ENCODE measurements around the gene ATE1.

The ATE1 gene

DNA sequence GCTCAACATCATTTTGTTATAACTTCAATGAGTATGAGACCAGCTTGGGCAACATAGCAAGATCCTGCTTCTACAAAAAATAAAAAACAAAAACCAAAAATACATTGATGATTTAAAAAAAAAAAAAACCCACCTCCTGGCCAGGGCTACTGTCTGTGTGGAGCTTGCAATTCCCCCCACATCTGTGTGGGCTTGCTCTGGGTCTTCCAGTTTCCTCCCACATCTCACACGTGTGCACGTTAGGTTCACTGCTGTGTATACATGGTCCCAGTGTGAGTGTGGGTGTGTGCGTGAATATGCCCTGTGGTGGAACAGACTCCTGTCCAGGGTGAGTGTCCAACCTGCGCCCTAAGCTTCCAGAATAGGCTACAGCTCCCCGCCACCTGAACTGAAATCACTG, 41.6 kb downstream of the ATE1 start:
- TF ChIP-seq EZH2 (IDR thresholded peaks at IDR 0.05; ENCODE audit: borderline replicate concordance, low read length): no peak
- TF ChIP-seq CTCF (IDR thresholded peaks at IDR 0.05; ENCODE audit: low read length): no peak
- Histone ChIP-seq H3K9me3 (ENCODE audit: low read length) (no peaks in the 10 kb centered on the region), H2AFZ (ENCODE audit: low read length) (no peak overlapping the region), H3K27me3 (ENCODE audit: insufficient read depth, low read length) (no peaks in the 10 kb centered on the region), H3K4me1 (ENCODE audit: insufficient read depth, low read length, severe bottlenecking) (peaks cover 2% of the 10 kb centered on the region), H3K4me3 (ENCODE audit: low read depth, low read length, poor library complexity, severe bottlenecking) (no peak overlapping the region), H3F3A (ENCODE audit: insufficient read depth, low read length) (no peaks in the 10 kb centered on the region), H3K27ac (ENCODE audit: low read depth, low read length, poor library complexity, severe bottlenecking) (no peak overlapping the region), H3K4me2 (ENCODE audit: low read length) (no peak overlapping the region), H4K20me1 (ENCODE audit: insufficient read depth, low read length) (no peaks in the 10 kb centered on the region), H3K79me2 (ENCODE audit: insufficient read depth, low read length) (no peaks in the 10 kb centered on the region), H3K36me3 (ENCODE audit: insufficient read depth, low read length) (peaks cover 9% of the 10 kb centered on the region; the same call in 1 of the 2 replicates), H3K9me2 (ENCODE audit: low read depth, low read length) (no peaks in the 10 kb centered on the region), H3K9ac (ENCODE audit: low read length) (no peak overlapping the region)

DNA sequence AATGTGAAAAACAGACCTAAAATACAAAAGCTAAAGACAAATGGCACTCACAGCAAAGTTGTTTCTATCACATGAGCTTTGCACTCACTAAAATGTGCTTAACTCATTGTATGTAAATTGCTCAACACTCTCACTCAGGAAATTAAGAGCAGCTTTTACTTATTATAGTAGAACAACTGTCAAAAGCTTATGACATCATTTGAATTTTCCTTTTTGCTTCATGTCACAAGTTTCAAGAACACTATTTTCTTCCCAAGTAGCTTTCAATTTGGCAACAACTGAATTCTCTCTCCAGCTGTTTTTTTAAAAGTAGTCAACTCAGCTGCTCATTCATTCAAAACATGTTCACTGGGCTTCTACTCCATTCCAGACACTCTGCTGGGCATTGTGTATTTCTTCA, 46.9 kb downstream of the ATE1 start:
- Histone ChIP-seq H3K9ac (ENCODE audit: low read length) (no peak overlapping the region), H3K9me2 (ENCODE audit: low read depth, low read length) (no peaks in the 10 kb centered on the region), H4K20me1 (ENCODE audit: insufficient read depth, low read length) (no peaks in the 10 kb centered on the region), H3K27me3 (ENCODE audit: insufficient read depth, low read length) (no peaks in the 10 kb centered on the region), H2AFZ (ENCODE audit: low read length) (no peak overlapping the region), H3K79me2 (ENCODE audit: insufficient read depth, low read length) (no peaks in the 10 kb centered on the region), H3K27ac (ENCODE audit: low read depth, low read length, poor library complexity, severe bottlenecking) (peak overlapping the region; percentile 45), H3K9me3 (ENCODE audit: low read length) (no peaks in the 10 kb centered on the region), H3K4me1 (ENCODE audit: insufficient read depth, low read length, severe bottlenecking) (peaks cover 9% of the 10 kb centered on the region), H3K4me2 (ENCODE audit: low read length) (peak overlapping the region; percentile 20; the same call in 1 of the 2 replicates), H3K4me3 (ENCODE audit: low read depth, low read length, poor library complexity, severe bottlenecking) (no peak overlapping the region), H3K36me3 (ENCODE audit: insufficient read depth, low read length) (peaks cover 29% of the 10 kb centered on the region), H3F3A (ENCODE audit: insufficient read depth, low read length) (no peaks in the 10 kb centered on the region)
- no peak for TF ChIP-seq EZH2 (IDR thresholded peaks at IDR 0.05; ENCODE audit: borderline replicate concordance, low read length)
- no peak for TF ChIP-seq CTCF (IDR thresholded peaks at IDR 0.05; ENCODE audit: low read length)

DNA sequence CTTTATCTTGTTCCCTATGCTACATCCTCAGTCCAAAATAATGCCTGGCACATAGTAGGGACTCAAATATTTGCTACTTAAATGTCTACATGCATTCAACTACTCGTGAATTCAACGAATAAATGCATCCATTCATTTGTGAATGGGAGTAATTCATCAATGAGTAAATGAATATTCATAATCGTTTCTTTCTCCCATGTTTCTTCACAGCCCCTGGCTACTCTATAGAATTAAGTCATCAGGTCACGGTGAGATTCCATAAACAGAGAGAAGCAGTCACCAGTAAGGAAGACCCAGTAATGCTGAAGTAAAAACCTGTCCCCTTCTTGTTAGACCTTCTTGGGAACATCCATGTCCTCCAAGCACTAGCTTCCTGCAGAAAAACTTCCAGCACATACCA, 48.4 kb downstream of the ATE1 start:
- no peak overlapping the region for H3K9ac ChIP-seq (ENCODE audit: low read length)
- peaks cover 29% of the 10 kb centered on the region for H3K36me3 ChIP-seq (ENCODE audit: insufficient read depth, low read length)
- H3K4me1 ChIP-seq (ENCODE audit: insufficient read depth, low read length, severe bottlenecking): peaks cover 9% of the 10 kb centered on the region
- H3K4me3 ChIP-seq (ENCODE audit: low read depth, low read length, poor library complexity, severe bottlenecking): no peak overlapping the region
- no peaks in the 10 kb centered on the region for H3K9me2 ChIP-seq (ENCODE audit: low read depth, low read length)
- no peaks in the 10 kb centered on the region for H3K79me2 ChIP-seq (ENCODE audit: insufficient read depth, low read length)
- no peaks in the 10 kb centered on the region for H3K9me3 ChIP-seq (ENCODE audit: low read length)
- no peak overlapping the region for H3K27ac ChIP-seq (ENCODE audit: low read depth, low read length, poor library complexity, severe bottlenecking)
- TF ChIP-seq CTCF (IDR thresholded peaks at IDR 0.05; ENCODE audit: low read length) (no peak), EZH2 (IDR thresholded peaks at IDR 0.05; ENCODE audit: borderline replicate concordance, low read length) (no peak)
- H3F3A ChIP-seq (ENCODE audit: insufficient read depth, low read length): no peaks in the 10 kb centered on the region
- H4K20me1 ChIP-seq (ENCODE audit: insufficient read depth, low read length): no peaks in the 10 kb centered on the region
- H2AFZ ChIP-seq (ENCODE audit: low read length): no peak overlapping the region
- H3K4me2 ChIP-seq (ENCODE audit: low read length): no peak overlapping the region
- no peaks in the 10 kb centered on the region for H3K27me3 ChIP-seq (ENCODE audit: insufficient read depth, low read length)

Data from OCI-LY1 (cell line).